IPS-18a (cell line): ENCODE measurements around the gene CNTF.

ENCODE experiments used
- H3K27ac ChIP-seq: one replicate; pipeline ENCODE4 v1.5.1; 2013; ENCODE audit warnings: low read length
- H3K27me3 ChIP-seq: one replicate; pipeline ENCODE4 v1.6.1; 2013; ENCODE audit warnings: mild to moderate bottlenecking, low read length; ENCODE audit not compliant: control insufficient read depth, insufficient read depth
- H3K36me3 ChIP-seq: one replicate; pipeline ENCODE4 v1.6.1; 2013; ENCODE audit warnings: low read depth, low read length; ENCODE audit not compliant: control insufficient read depth
- H3K4me1 ChIP-seq: one replicate; pipeline ENCODE4 v1.6.1; 2013; ENCODE audit warnings: low read depth, low read length; ENCODE audit not compliant: control insufficient read depth
- H3K4me3 ChIP-seq: one replicate; pipeline ENCODE4 v1.5.1; 2013; ENCODE audit warnings: low read length
- H3K9ac ChIP-seq: one replicate; pipeline ENCODE4 v1.6.1; 2013; ENCODE audit warnings: mild to moderate bottlenecking, low read length, moderate library complexity
- H3K9me3 ChIP-seq: one replicate; pipeline ENCODE4 v1.6.1; 2013; ENCODE audit warnings: low read depth, low read length; ENCODE audit not compliant: control insufficient read depth

The CNTF gene

DNA sequence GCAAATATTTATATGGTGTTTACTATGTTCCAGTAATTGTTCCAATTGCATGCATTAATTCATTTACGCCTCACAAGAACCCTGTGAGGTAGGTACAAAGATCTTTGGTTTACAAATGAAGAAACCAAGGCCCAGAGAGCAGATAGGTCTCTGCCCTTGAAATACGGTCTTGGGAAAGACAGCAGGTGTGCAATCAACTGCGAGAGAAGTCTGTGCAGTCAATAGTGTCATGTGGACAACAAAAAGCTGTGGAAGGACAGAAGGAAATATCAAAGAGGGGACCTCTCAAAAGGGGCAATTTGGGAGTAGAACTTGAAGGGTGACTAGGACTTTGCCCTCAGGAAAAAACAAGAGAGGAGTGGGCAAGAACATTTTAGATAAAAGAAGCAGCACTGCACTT is 8.9 kb downstream of the CNTF start:
- no peaks in the 10 kb centered on the region for H3K9me3 ChIP-seq
- H3K4me3 ChIP-seq = no peak overlapping the region
- H3K36me3 ChIP-seq = peaks cover 6% of the 10 kb centered on the region
- no peak overlapping the region for H3K27ac ChIP-seq
- H3K4me1 ChIP-seq = peaks cover 4% of the 10 kb centered on the region
- no peak overlapping the region for H3K9ac ChIP-seq
- no peaks in the 10 kb centered on the region for H3K27me3 ChIP-seq

DNA sequence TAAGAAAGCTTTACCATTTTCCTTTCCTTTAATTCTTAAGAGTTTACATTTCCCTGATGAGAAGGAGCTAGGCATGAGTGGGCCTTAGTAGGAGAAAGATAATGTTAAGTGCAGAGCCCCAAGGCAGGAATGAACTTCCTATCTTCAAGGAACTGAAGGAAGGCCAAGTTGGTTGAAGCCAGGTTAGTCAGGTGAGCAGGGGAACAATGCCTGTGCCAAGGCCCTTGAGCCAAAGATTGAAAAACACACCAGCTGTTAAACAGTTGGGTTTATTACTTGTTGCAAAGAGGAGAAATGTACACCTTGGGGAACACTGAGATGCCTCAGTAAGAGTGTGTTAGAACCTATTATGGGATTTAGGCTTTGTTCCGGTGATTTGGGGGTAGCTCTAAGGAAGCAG is 10.0 kb downstream of the CNTF start:
- peaks cover 4% of the 10 kb centered on the region for H3K4me1 ChIP-seq
- H3K27me3 ChIP-seq = no peaks in the 10 kb centered on the region
- H3K27ac ChIP-seq = no peak overlapping the region
- H3K9me3 ChIP-seq = no peaks in the 10 kb centered on the region
- H3K36me3 ChIP-seq = no peaks in the 10 kb centered on the region
- H3K4me3 ChIP-seq = no peak overlapping the region
- H3K9ac ChIP-seq = no peak overlapping the region

DNA sequence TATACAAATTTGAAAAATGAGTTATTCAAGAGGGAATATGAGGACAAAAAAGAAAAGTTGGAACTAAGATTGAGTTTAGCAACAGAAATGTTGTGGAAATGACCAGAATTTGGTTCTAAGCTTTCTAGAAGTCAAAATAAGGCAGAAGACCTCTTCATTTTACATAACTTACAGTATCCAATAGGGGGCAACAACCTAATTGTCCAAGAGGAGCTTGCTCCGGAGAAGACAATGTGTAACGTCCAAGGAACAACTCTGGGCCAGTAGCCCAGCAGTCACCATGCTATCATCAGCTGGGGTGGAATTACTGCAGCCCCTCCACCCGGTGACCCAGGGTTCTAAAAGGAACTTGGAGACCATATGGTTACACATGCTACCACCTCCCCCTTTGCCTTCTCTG is 14.1 kb downstream of the CNTF start:
- no peaks in the 10 kb centered on the region for H3K27me3 ChIP-seq
- H3K27ac ChIP-seq = no peak overlapping the region
- no peak overlapping the region for H3K9ac ChIP-seq
- peaks cover 4% of the 10 kb centered on the region for H3K4me1 ChIP-seq
- H3K9me3 ChIP-seq = no peaks in the 10 kb centered on the region
- no peaks in the 10 kb centered on the region for H3K36me3 ChIP-seq
- H3K4me3 ChIP-seq = no peak overlapping the region

DNA sequence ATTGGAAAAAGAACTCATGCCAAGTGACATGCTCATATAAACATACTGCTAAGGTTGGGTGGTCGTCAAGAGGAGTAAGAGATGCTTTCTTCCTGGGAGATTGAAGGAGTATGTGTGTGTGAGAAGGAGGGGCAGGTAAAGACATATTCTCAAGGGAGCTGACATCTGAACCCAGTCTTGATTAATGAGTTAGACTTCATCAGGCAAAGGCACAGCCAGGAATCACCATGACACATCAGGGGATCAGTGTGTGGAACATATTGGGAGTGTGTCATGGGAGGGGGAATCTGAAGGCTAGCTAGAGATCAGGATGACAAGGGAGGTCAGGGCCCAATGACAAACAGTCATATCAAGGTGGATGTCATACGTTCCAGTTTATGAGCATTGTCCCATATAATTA is 14.9 kb downstream of the CNTF start:
- Histone ChIP-seq H3K9ac (no peak overlapping the region), H3K27me3 (no peaks in the 10 kb centered on the region), H3K4me1 (peaks cover 4% of the 10 kb centered on the region), H3K27ac (no peak overlapping the region), H3K36me3 (no peaks in the 10 kb centered on the region), H3K9me3 (no peaks in the 10 kb centered on the region), H3K4me3 (no peak overlapping the region)

DNA sequence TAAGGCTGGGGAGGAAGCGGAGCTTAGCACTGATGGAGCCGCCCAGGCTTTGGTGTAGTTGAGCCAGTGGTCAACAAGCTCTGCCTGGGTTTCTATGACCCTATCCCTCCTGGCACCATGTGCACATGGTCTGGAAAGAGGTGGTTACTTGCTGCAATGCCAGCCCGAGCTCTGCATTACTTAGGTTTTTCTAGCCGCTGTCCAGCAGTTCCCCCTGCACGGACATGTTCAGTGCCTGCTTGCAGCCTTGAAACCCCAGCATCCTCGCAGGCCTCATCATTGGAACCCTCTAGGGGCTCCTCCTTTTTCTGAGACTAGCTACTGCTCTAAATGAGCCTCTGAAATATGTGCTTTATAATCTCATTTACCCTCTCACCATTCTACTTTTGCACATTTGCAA is 16.6 kb downstream of the CNTF start:
- no peak overlapping the region for H3K9ac ChIP-seq

DNA sequence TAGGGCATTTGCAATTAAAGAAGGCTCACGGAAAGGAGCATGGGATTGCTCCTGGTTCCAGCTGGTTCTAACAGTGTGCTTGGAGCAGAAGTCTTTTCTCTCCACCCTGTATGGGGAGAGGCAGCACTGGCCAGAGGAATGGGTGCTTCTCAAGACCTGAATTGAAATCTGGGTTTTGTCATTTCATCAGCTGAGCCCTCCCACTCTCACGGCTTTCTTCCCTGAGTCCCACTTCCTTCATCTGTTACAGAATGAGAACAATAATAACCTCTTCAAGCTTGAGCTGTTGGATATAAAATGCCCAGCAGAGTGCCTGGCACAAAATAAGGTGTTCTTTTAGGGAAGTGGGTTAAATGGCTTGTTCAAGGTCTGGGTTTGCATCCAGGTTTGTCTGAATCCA is 17.2 kb downstream of the CNTF start:
- no peak overlapping the region for H3K9ac ChIP-seq
- no peaks in the 10 kb centered on the region for H3K9me3 ChIP-seq
- no peaks in the 10 kb centered on the region for H3K27me3 ChIP-seq
- H3K27ac ChIP-seq = no peak overlapping the region
- H3K4me3 ChIP-seq = no peak overlapping the region
- H3K36me3 ChIP-seq = no peaks in the 10 kb centered on the region
- no peaks in the 10 kb centered on the region for H3K4me1 ChIP-seq

More for the DNA sequence above, 16.6 kb downstream of the CNTF start:
- no peaks in the 10 kb centered on the region for H3K36me3 ChIP-seq
- no peaks in the 10 kb centered on the region for H3K27me3 ChIP-seq
- H3K4me1 ChIP-seq = no peaks in the 10 kb centered on the region
- H3K27ac ChIP-seq = no peak overlapping the region
- H3K4me3 ChIP-seq = no peak overlapping the region
- no peaks in the 10 kb centered on the region for H3K9me3 ChIP-seq

DNA sequence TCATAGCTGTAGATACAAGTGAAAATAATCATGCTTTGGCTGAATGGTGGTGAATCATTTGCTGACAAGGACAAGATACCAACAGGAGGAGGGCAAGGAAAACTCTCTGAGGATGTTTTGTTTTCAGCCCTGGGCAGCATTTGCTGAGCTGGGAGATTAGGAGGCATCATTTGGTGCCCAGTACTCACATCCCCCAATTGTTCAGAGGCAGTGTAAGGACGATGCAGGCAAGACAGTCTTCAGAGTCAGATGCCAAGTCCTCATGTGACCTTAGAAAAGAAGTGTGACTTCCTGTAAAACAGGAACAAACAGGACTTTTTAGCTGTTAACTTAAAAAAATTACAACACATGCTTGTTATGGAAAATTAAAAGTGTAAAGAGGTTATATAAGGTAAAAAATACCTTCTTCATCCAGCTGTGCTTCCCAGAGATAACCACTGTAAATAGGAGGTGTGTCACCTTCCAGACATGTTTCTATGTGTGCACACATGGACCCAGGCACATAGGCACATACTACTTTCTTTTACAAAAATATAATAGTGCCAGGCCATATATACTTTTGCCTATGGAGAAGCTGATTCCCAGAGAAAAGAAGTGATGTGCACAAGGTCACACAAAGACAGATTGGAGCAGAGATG is 18.0 kb downstream of the CNTF start:
- H3K4me1 ChIP-seq = no peaks in the 10 kb centered on the region
- H3K4me3 ChIP-seq = no peak overlapping the region
- H3K9ac ChIP-seq = no peak overlapping the region
- H3K36me3 ChIP-seq = no peaks in the 10 kb centered on the region
- peaks cover 2% of the 10 kb centered on the region for H3K9me3 ChIP-seq
- H3K27me3 ChIP-seq = no peaks in the 10 kb centered on the region
- H3K27ac ChIP-seq = no peak overlapping the region

DNA sequence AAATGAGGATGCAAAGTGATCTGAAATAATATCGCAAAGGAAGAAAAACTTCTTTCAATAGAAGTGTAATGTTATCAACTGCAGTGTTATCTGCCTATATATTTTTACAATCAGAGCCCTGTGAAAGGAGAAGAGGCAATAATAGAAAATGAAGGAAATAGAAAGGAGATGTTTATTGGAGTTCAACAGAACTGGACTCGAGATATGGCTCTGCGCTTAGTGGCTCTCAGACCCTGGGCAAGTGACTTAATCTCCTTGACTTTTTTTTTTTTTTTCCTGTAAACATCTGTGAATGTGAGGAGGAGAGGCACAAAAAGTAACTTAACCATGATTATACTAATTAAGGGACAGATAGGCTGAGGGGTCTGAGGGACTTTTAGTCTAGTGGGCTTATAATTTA is 18.9 kb downstream of the CNTF start:
- Histone ChIP-seq H3K4me1 (no peaks in the 10 kb centered on the region), H3K27me3 (no peaks in the 10 kb centered on the region), H3K36me3 (no peaks in the 10 kb centered on the region), H3K9me3 (peaks cover 6% of the 10 kb centered on the region), H3K9ac (no peak overlapping the region), H3K4me3 (no peak overlapping the region), H3K27ac (no peak overlapping the region)

DNA sequence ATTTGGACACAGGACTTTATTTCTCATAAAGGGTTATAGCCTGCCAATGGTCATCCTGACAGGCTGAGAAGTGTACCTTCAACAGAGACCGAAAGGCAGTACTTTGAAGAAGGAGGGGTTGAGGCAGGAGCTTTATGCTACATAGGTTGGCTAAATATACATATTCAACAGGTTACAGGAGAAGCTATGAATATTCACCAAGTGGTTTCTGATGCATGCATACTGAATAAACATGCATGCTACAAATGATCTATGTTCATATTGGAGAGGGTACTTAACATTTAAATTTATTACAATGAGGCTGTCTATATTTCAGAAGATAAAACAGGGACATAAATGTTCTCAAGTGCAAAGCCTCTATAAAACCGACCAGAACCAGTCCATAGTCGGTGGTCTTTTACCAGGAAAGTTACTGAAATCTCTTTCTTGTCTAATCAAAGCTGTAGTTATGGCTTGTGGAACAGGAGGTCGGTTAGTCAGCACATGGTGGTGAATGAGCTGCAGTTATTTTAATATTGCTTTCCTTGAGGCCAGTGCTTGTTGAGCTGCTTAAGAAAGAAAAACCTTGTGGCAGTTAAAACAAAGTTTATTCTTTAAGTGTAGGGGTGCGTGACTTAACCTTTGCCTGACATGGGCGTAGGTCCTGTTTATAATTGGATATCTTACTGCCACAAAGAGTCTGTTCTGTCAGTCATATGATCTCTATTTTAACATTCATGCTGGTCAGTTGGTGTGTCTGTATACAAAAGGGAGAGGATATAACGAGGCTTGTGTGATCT is 19.5 kb downstream of the CNTF start:
- Histone ChIP-seq H3K4me1 (no peaks in the 10 kb centered on the region), H3K36me3 (no peaks in the 10 kb centered on the region)

DNA sequence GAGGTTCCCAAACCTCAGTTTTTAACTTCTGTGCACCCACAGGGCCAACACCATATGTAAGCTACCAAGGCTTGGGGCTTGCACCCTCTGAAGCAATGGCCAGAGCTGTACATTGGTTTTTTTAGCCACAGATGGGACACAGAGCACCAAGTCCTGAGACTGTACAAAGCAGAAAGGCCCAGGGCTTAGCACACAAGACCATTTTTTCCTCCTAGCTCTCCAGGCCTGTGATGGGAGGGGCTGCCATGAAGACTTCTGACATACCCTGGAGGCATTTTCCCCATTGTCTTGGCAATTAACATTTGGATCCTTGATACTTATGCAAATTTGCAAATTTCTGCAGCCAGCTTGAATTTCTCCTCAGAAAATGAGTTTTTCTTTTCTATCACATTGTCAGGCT is 23.4 kb downstream of the CNTF start:
- no peaks in the 10 kb centered on the region for H3K27me3 ChIP-seq

More for the DNA sequence above, 19.5 kb downstream of the CNTF start:
- H3K9ac ChIP-seq = no peak overlapping the region
- H3K27me3 ChIP-seq = no peaks in the 10 kb centered on the region
- H3K4me3 ChIP-seq = no peak overlapping the region
- H3K27ac ChIP-seq = no peak overlapping the region
- H3K9me3 ChIP-seq = peaks cover 6% of the 10 kb centered on the region

DNA sequence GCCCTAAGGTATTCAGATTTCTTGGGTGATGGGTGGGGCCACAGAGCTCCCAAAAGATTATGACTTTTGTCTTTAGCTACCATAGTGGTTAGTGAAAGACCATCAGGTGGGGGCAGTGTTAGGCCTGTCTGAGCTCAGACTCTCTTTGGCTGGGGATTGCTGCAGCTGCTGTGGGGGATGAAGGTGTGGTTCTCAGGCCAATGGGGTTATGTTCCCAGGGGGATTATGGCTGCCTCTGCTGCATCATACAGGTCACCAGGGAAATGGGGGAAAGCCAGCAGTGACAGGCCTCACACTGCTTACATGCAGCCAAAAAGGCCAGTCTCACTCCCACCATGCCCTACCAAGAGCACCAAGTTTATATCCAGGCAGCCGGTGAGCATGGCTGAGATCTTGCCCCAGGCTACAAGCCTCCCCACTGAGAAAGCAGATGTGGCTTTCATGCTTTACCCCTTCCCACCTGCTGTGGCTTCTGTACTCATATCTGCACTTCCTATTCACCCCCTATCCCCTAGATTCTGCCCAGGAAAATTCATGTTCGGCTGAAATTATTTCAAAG is 24.8 kb downstream of the CNTF start:
- H3K4me3 ChIP-seq = no peak overlapping the region
- H3K9ac ChIP-seq = no peak overlapping the region
- no peaks in the 10 kb centered on the region for H3K4me1 ChIP-seq
- H3K27ac ChIP-seq = no peak overlapping the region
- peaks cover 6% of the 10 kb centered on the region for H3K9me3 ChIP-seq
- H3K36me3 ChIP-seq = no peaks in the 10 kb centered on the region
- no peaks in the 10 kb centered on the region for H3K27me3 ChIP-seq

More for the DNA sequence above, 23.4 kb downstream of the CNTF start:
- Histone ChIP-seq H3K27ac (no peak overlapping the region), H3K9ac (no peak overlapping the region), H3K4me3 (no peak overlapping the region), H3K9me3 (peaks cover 6% of the 10 kb centered on the region), H3K36me3 (no peaks in the 10 kb centered on the region), H3K4me1 (no peaks in the 10 kb centered on the region)

DNA sequence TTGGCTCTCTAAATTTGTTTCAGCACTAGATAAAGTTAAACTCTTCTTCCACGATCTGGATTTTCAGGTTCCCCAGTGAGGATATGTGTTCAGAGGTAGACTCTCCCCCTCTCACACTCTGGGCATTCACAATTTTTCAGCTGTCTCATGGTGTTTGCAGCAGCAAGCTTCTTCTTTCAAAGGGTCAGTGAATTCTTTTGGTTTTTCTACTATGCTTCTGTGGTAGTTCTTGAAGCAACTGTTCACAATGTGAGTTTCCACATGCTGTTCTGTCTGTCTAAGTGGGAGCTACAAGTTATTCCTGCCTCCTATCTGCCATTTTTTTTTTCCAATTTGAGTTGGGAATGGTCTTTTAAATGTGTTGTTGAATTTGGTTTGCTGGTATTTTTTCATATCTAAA is 25.4 kb downstream of the CNTF start:
- H3K9ac ChIP-seq = no peak overlapping the region
- no peak overlapping the region for H3K4me3 ChIP-seq
- no peaks in the 10 kb centered on the region for H3K4me1 ChIP-seq
- H3K27ac ChIP-seq = no peak overlapping the region
- no peaks in the 10 kb centered on the region for H3K36me3 ChIP-seq
- H3K9me3 ChIP-seq = peaks cover 6% of the 10 kb centered on the region
- H3K27me3 ChIP-seq = no peaks in the 10 kb centered on the region
